ENCODE measurements around the gene CAAP1.

Gene CAAP1

GRCh38 chr9:26800322-26800721, 92.3 kb downstream of the CAAP1 start:
- no peak overlapping the region for H3K4me2 ChIP-seq (ENCODE audit: low read depth, low read length)

GRCh38 chr9:26791274-26791673, 101.3 kb downstream of the CAAP1 start:
- Histone ChIP-seq H3K36me3 (replicated peaks; ENCODE audit: insufficient read depth, low read length) (no peaks in the 10 kb centered on the region), H3K27ac (ENCODE audit: low read length) (no peak overlapping the region), H3F3A (ENCODE audit: insufficient read depth, low read length) (no peaks in the 10 kb centered on the region), H3K27me3 (replicated peaks; ENCODE audit: insufficient read depth, low read length) (no peaks in the 10 kb centered on the region), H2AFZ (ENCODE audit: low read length) (no peak overlapping the region), H3K4me1 (ENCODE audit: low read length) (no peaks in the 10 kb centered on the region), H3K9ac (ENCODE audit: low read length) (no peak overlapping the region), H3K9me3 (replicated peaks; ENCODE audit: insufficient read depth, low read length) (no peaks in the 10 kb centered on the region), H3K9me2 (replicated peaks; ENCODE audit: insufficient read depth, low read length) (no peaks in the 10 kb centered on the region), H4K20me1 (ENCODE audit: insufficient read depth, low read length) (no peaks in the 10 kb centered on the region), H3K79me2 (ENCODE audit: low read length) (no peaks in the 10 kb centered on the region), H3K4me2 (ENCODE audit: low read depth, low read length) (no peak overlapping the region), H3K4me3 (ENCODE audit: low read length) (no peak overlapping the region)
- no peak for TF ChIP-seq CTCF (IDR thresholded peaks at IDR 0.05; ENCODE audit: low read length)
- TF ChIP-seq EZH2 (optimal IDR thresholded peaks at IDR 0.05; ENCODE audit: low read depth, low read length): no peak
- no peak for TF ChIP-seq EZH2phosphoT487 (IDR thresholded peaks at IDR 0.05; ENCODE audit: low read length)
- DNase-seq: no peak

More at GRCh38 chr9:26800322-26800721, 92.3 kb downstream of the CAAP1 start:
- no peaks in the 10 kb centered on the region for H3K79me2 ChIP-seq (ENCODE audit: low read length)
- H3K9me2 ChIP-seq (replicated peaks; ENCODE audit: insufficient read depth, low read length): no peaks in the 10 kb centered on the region
- no peaks in the 10 kb centered on the region for H3F3A ChIP-seq (ENCODE audit: insufficient read depth, low read length)
- no peak overlapping the region for H2AFZ ChIP-seq (ENCODE audit: low read length)
- H3K4me3 ChIP-seq (ENCODE audit: low read length): no peak overlapping the region
- H4K20me1 ChIP-seq (ENCODE audit: insufficient read depth, low read length): no peaks in the 10 kb centered on the region
- H3K27ac ChIP-seq (ENCODE audit: low read length): no peak overlapping the region
- H3K9ac ChIP-seq (ENCODE audit: low read length): no peak overlapping the region
- no peaks in the 10 kb centered on the region for H3K4me1 ChIP-seq (ENCODE audit: low read length)
- H3K9me3 ChIP-seq (replicated peaks; ENCODE audit: insufficient read depth, low read length): no peaks in the 10 kb centered on the region
- no peak for TF ChIP-seq EZH2phosphoT487 (IDR thresholded peaks at IDR 0.05; ENCODE audit: low read length)
- DNase-seq: no peak
- no peaks in the 10 kb centered on the region for H3K27me3 ChIP-seq (replicated peaks; ENCODE audit: insufficient read depth, low read length)
- H3K36me3 ChIP-seq (replicated peaks; ENCODE audit: insufficient read depth, low read length): no peaks in the 10 kb centered on the region
